Measurements from ENCODE around the gene CTH.

DNA sequence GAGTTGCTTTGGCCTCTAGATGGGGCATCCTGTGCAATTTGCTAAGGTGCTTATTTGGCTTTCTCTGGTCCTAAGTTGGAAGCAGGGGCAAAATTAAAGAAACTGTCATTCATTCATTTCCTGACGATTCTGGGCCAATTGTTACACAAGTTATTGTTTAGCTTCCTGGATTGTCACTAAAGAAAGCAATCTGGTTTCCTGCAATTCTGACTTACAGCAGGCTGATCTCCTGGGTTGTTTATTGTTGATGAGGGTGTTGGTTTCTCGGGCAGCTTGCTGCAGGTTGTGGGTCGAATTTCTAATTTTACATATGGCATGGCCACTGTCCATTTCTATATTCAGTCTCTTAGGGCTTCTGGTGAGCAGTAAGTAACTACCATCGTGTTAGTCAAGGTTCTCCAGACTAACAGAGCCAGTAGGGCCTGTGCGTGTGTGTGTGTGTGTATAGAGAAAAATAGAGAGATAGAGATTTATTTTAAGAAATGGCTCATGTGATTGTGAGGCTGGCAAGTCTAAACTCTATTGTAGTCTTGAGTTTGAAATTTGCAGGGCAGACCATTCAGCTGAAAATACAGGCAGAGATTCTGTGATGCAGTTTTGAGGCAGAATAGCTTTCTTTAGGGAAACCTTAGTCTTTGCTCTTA lies 30.4 kb downstream of the CTH start:
- TF ChIP-seq, protein P1, sequence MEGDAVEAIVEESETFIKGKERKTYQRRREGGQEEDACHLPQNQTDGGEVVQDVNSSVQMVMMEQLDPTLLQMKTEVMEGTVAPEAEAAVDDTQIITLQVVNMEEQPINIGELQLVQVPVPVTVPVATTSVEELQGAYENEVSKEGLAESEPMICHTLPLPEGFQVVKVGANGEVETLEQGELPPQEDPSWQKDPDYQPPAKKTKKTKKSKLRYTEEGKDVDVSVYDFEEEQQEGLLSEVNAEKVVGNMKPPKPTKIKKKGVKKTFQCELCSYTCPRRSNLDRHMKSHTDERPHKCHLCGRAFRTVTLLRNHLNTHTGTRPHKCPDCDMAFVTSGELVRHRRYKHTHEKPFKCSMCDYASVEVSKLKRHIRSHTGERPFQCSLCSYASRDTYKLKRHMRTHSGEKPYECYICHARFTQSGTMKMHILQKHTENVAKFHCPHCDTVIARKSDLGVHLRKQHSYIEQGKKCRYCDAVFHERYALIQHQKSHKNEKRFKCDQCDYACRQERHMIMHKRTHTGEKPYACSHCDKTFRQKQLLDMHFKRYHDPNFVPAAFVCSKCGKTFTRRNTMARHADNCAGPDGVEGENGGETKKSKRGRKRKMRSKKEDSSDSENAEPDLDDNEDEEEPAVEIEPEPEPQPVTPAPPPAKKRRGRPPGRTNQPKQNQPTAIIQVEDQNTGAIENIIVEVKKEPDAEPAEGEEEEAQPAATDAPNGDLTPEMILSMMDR (conservative IDR thresholded peaks at IDR 0.05; ENCODE audit: low read depth, low read length), result no peak
- no peak for TF ChIP-seq RFX5 (IDR thresholded peaks at IDR 0.05; ENCODE audit: low read depth, low read length)
